GM23248 (cell line): ENCODE results near the gene SLC9A5. TPM values are rescaled to one million over a fixed set of nuclear protein-coding genes. Genes with fewer than 3 reads are reported as not detected.
A peak's percentile ranks its signal among the peaks of the same experiment; 100 is the strongest.

Experiments used
- DNase-seq: peaks from one replicate; pipeline ENCODE4 v3.0.0-alpha.2; 2015
- H2AFZ ChIP-seq: fragments of 200-600 bp; sonication (generic); 2 replicates; pipeline ENCODE4 v1.6.1; 2016; ENCODE audit warnings: antibody characterized with exemption
- H3F3A ChIP-seq: fragments of 200-600 bp; sonication (generic); 2 replicates; pipeline ENCODE4 v1.6.1; 2016; ENCODE audit warnings: mild to moderate bottlenecking, antibody characterized with exemption, mixed run types; ENCODE audit not compliant: insufficient read depth
- H3K27ac ChIP-seq: fragments of 200-600 bp; sonication (generic); 2 replicates; pipeline ENCODE4 v1.5.1; 2016; ENCODE audit warnings: mild to moderate bottlenecking
- H3K27me3 ChIP-seq: fragments of 200-600 bp; sonication (generic); replicated peaks from 2 replicates; pipeline ENCODE4 v1.6.1; 2016; ENCODE audit warnings: mild to moderate bottlenecking; ENCODE audit not compliant: insufficient read depth
- H3K36me3 ChIP-seq: fragments of 200-600 bp; sonication (generic); 2 replicates; pipeline ENCODE4 v1.6.1; 2016; ENCODE audit warnings: low read depth, mild to moderate bottlenecking
- H3K4me1 ChIP-seq: fragments of 200-600 bp; sonication (generic); 2 replicates; pipeline ENCODE4 v1.6.1; 2016; ENCODE audit warnings: mild to moderate bottlenecking; ENCODE audit not compliant: insufficient read depth
- H3K4me2 ChIP-seq: fragments of 200-600 bp; sonication (generic); one replicate; pipeline ENCODE4 v1.6.1; 2016; ENCODE audit warnings: mild to moderate bottlenecking; ENCODE audit not compliant: unreplicated experiment
- H3K4me3 ChIP-seq: fragments of 200-600 bp; sonication (generic); 2 replicates; pipeline ENCODE4 v1.5.1; 2016; ENCODE audit warnings: mild to moderate bottlenecking
- H3K79me2 ChIP-seq: fragments of 200-600 bp; sonication (generic); 2 replicates; pipeline ENCODE4 v1.6.1; 2016; ENCODE audit warnings: mild to moderate bottlenecking; ENCODE audit not compliant: insufficient read depth
- H3K9ac ChIP-seq: fragments of 200-600 bp; sonication (generic); 2 replicates; pipeline ENCODE4 v1.6.1; 2016; ENCODE audit warnings: mild to moderate bottlenecking
- H3K9me2 ChIP-seq: fragments of 200-600 bp; sonication (generic); 2 replicates; pipeline ENCODE4 v1.6.1; 2016; ENCODE audit warnings: mixed run types, mild to moderate bottlenecking, moderate library complexity; ENCODE audit not compliant: insufficient read depth
- H3K9me3 ChIP-seq: fragments of 200-600 bp; sonication (generic); one replicate; pipeline ENCODE4 v1.6.1; 2017; ENCODE audit warnings: low read depth
- H4K20me1 ChIP-seq: fragments of 200-600 bp; sonication (generic); 2 replicates; pipeline ENCODE4 v1.6.0; 2016; ENCODE audit not compliant: insufficient read depth
- EZH2 ChIP-seq: fragments of 200-600 bp; sonication (generic); IDR thresholded peaks from 2 replicates; pipeline ENCODE4 v1.6.1; 2018; ENCODE audit warnings: antibody characterized with exemption, mild to moderate bottlenecking; ENCODE audit not compliant: insufficient read depth, poor library complexity, severe bottlenecking
- EZH2phosphoT487 ChIP-seq: fragments of 200-600 bp; sonication (generic); IDR thresholded peaks from 2 replicates; pipeline ENCODE4 v1.6.1; 2018; ENCODE audit warnings: antibody characterized with exemption, moderate library complexity, mild to moderate bottlenecking, low read depth; ENCODE audit not compliant: insufficient read depth
- WGBS, 2 experiments: methylation state at CpG; one replicate each; pipeline ENCODE4 v1.1.6; 2015 to 2017; ENCODE audit warnings: low lambda C conversion rate in 2 of 2, low coverage in 1 of 2; ENCODE audit errors: missing lambda C conversion rate in 2 of 2; 5-methylcytosine and 5-hydroxymethylcytosine counted together
- in situ Hi-C: fragments of 300-500 bp; cut with MboI; formaldehyde crosslinking; loops from 2 replicates; pipeline ENCODE4 v1.15.0; 2020
- polyA plus RNA-seq: library from polyadenylated mRNA; unstranded; fragments of >200 nt; fragmentation: Nextera tagmentation; extraction: Ambion mirVana; gene quantifications from 2 replicates; pipeline ENCODE4 v1.2.1, GENCODE V29; 2016
- total RNA-seq: library from RNA; depleted of rRNA; stranded (reverse); fragments of >200 nt; shearing (Covaris generic); gene quantifications from 2 replicates; pipeline ENCODE4 v1.2.3, GENCODE V29; 2014

The SLC9A5 gene
- total and polyA plus RNA-seq, 2 experiments from 2014 or later = 2.2 to 2.5 TPM

DNA sequence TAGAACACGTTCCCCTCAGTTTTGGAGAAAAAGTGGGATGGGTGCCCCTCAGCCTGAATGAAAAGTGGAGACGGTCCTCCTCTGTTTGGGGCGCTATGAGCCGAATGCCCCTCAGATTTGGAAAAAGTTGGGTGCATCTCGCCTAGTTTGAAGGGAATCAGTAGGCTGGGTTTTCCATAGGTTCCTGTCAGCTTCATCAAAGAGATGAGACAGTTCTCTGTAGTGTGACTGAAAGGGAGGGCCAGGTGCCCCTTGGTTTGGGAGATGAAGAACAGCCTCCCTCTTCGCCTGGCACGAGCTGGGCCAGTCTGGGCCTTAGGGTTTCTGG, 742 bp upstream of the SLC9A5 start:
- 1 to 8% methylated on average over 7 of the region's 7 CpGs for WGBS, 2 experiments
- H3K9me3 ChIP-seq = no peaks in the 10 kb centered on the region
- H3K4me1 ChIP-seq = peaks cover 45% of the 10 kb centered on the region
- TF ChIP-seq EZH2 = no peak
- no peak for TF ChIP-seq EZH2phosphoT487
- H3F3A ChIP-seq = peaks cover 37% of the 10 kb centered on the region
- H3K4me2 ChIP-seq = peak overlapping the region; percentile 95
- H3K9ac ChIP-seq = peak overlapping the region; percentile 85
- H2AFZ ChIP-seq = peak overlapping the region; percentile 92
- no peaks in the 10 kb centered on the region for H3K9me2 ChIP-seq
- in situ Hi-C loops = no loop called here
- H3K36me3 ChIP-seq = no peaks in the 10 kb centered on the region
- no peak for DNase-seq
- no peaks in the 10 kb centered on the region for H3K27me3 ChIP-seq
- H3K4me3 ChIP-seq = peak overlapping the region; percentile 88
- H3K79me2 ChIP-seq = peaks cover 13% of the 10 kb centered on the region
- H4K20me1 ChIP-seq = no peaks in the 10 kb centered on the region
- H3K27ac ChIP-seq = no peak overlapping the region

DNA sequence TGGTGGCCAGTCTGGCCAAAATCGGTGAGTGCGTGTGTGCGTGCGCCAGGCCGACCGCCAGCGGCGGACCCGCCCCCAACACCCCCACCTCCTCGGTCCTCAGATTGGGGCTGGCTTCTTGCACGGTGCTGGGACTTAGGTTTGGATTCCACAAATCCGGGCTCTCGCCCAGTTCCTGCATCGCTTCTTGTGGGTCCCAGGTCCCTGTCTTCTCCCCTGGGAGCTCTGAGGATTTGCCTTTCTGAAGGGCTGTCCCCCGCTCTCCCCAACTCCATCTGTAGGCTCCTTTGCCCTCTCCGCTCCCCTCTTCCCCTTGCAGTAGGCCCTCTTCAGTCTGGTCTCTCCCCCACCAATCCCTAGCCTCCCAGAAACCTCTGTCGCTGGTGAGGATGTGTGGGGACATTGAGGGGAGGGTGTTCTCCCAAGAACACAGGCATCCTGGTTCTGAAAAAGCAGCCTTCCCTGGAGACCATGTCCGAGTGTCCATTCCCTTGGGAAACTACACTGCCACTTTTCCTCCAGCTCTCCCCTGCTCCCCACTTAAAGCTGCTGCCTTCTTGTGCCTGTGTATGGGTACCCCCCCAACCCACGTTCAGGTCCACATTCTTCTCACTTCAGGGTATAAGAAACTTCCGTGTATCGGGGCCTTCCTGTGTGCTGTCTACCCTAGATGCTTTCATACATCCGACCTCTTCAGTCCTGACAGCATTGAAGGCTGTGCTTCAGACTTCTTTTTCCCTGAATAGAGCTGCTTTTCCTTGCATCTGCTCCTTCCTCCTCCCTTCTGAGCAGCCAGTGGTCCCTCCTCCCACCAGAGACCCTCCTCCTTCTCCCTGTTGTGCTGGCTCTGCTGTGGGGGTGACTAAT, 632 bp downstream of the SLC9A5 start:
- Histone ChIP-seq H3K4me3 (peak overlapping the region; percentile 88), H3K9ac (peak overlapping the region; percentile 85)

DNA sequence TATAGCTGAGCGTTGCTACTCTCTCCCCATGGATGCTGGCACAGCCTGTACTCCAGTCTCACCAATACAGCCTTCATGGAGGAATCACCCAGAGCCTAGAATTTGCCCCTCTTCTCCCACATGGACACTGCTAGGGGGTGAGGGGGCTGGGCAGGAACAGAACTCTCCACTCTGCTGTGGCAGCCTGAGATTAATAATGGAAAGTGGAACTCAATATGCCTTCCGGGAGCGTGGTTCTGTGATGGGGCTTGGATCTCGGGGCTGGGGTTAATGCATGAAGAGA, 1.2 kb downstream of the SLC9A5 start:
- Histone ChIP-seq H3K36me3 (no peaks in the 10 kb centered on the region), H3K9me2 (no peaks in the 10 kb centered on the region), H3K9me3 (no peaks in the 10 kb centered on the region), H3F3A (peaks cover 19% of the 10 kb centered on the region), H4K20me1 (no peaks in the 10 kb centered on the region), H3K79me2 (no peaks in the 10 kb centered on the region), H3K4me1 (peaks cover 26% of the 10 kb centered on the region), H2AFZ (peak overlapping the region; percentile 92), H3K4me3 (peak overlapping the region; percentile 88), H3K27ac (no peak overlapping the region), H3K9ac (peak overlapping the region; percentile 85; the same call in 1 of the 2 replicates), H3K27me3 (no peaks in the 10 kb centered on the region), H3K4me2 (peak overlapping the region; percentile 95)
- TF ChIP-seq EZH2phosphoT487 = no peak
- TF ChIP-seq EZH2 = no peak
- 42 to 57% methylated on average over 4 of the region's 4 CpGs for WGBS, 2 experiments
- in situ Hi-C loops = no loop called here
- peak; percentile 47 for DNase-seq

More for the DNA sequence above, 632 bp downstream of the SLC9A5 start:
- H3K4me2 ChIP-seq = peak overlapping the region; percentile 95
- 16 to 19% methylated on average over 14 to 21 of the region's 22 CpGs for WGBS, 2 experiments
- no peaks in the 10 kb centered on the region for H4K20me1 ChIP-seq
- no peaks in the 10 kb centered on the region for H3K9me3 ChIP-seq
- no peaks in the 10 kb centered on the region for H3K36me3 ChIP-seq
- no peaks in the 10 kb centered on the region for H3K9me2 ChIP-seq
- no peaks in the 10 kb centered on the region for H3K79me2 ChIP-seq
- TF ChIP-seq EZH2phosphoT487 (no peak), EZH2 (no peak)
- peaks cover 25% of the 10 kb centered on the region for H3F3A ChIP-seq
- H2AFZ ChIP-seq = peak overlapping the region; percentile 92
- no peak overlapping the region for H3K27ac ChIP-seq
- peak; percentile 45 for DNase-seq
- no peaks in the 10 kb centered on the region for H3K27me3 ChIP-seq
- H3K4me1 ChIP-seq = peaks cover 32% of the 10 kb centered on the region
- in situ Hi-C loops = no loop called here

DNA sequence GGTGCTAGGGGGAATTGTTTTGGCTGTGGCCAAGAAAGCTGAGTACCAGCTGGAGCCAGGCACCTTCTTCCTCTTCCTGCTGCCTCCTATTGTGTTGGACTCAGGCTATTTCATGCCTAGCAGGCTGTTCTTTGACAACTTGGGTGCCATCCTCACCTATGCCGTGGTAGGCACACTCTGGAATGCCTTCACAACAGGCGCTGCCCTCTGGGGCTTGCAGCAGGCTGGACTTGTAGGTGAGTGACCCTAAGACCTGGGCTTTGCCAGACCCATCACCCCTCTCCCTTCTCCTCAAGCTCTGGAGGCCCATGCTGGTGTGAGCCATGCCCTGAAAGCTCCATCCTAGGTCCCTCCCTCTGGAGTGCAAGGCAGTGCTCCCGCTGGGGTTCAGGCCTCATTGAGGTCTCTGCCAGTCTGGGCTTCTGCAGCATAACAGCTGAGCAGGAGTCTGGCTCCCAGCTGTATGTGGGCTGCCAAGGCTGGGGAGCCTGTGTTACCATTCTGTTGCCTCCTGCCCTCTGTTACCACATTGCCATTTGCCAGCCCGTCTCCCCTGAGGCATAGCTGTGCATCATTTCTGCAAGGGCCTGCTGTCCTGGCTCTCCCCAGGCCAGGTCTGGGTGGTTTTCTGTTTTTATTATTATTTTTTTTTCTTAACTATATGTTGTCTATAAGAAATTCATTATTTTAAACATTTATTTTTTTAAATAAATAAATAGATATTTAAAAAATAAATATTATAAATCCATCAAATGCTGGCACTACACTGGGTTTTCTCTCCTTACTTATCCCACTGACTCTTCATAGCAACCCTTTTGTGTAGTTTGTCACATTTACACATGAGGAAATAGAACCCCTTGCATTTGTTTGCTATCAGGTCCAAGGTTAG, 4.1 kb downstream of the SLC9A5 start:
- no peaks in the 10 kb centered on the region for H3K79me2 ChIP-seq
- in situ Hi-C loops = no loop called here
- TF ChIP-seq EZH2phosphoT487 = no peak
- TF ChIP-seq EZH2 = no peak
- no peaks in the 10 kb centered on the region for H3K9me3 ChIP-seq
- H3K27me3 ChIP-seq = no peaks in the 10 kb centered on the region
- H2AFZ ChIP-seq = no peak overlapping the region
- H3K4me1 ChIP-seq = peaks cover 20% of the 10 kb centered on the region
- H3K27ac ChIP-seq = no peak overlapping the region
- H3F3A ChIP-seq = 0 out of 2 replicates have a peak, but pooled peaks cover 15% of the 10 kb centered on the region
- no peak overlapping the region for H3K9ac ChIP-seq
- no peak overlapping the region for H3K4me2 ChIP-seq
- no peak overlapping the region for H3K4me3 ChIP-seq
- no peak for DNase-seq
- no peaks in the 10 kb centered on the region for H4K20me1 ChIP-seq
- H3K36me3 ChIP-seq = no peaks in the 10 kb centered on the region
- H3K9me2 ChIP-seq = no peaks in the 10 kb centered on the region
- 80 to 90% methylated on average over 4 of the region's 4 CpGs for WGBS, 2 experiments
